CD14-positive monocyte (primary cell): ENCODE data around the gene ANKRD17. TPM values are rescaled to one million over a fixed set of nuclear protein-coding genes. Genes with fewer than 3 reads are reported as not detected.

ENCODE experiments used
- DNase-seq, 3 donors: peaks; one replicate each; pipeline ENCODE4 v3.0.0-alpha.2; 2011 to 2022
- H2AFZ ChIP-seq: 2 replicates; pipeline ENCODE4 v1.6.0; 2012; ENCODE audit warnings: mild to moderate bottlenecking, low read depth, low read length, inconsistent platforms; ENCODE audit not compliant: insufficient read depth, poor library complexity, severe bottlenecking
- H3K27ac ChIP-seq, 2 donors: 1 replicate in 1 of 2; 2 replicates in 1 of 2; pipeline ENCODE4 v1.5.1; 2012 to 2013; ENCODE audit warnings: low read length in 2 of 2, control low read depth in 1 of 2, inconsistent platforms in 1 of 2, low read depth in 1 of 2, mild to moderate bottlenecking in 1 of 2
- H3K27me3 ChIP-seq, 2 donors: one replicate each; pipeline versions ENCODE4 v1.6.0 to v1.6.1; 2011 to 2013; ENCODE audit warnings: low read length in 2 of 2; ENCODE audit not compliant: control insufficient read depth in 2 of 2, insufficient read depth in 2 of 2
- H3K36me3 ChIP-seq, 2 donors: replicated peaks in 1 of 2; 1 replicate in 1 of 2; 2 replicates in 1 of 2; pipeline versions ENCODE4 v1.5.1 to v1.6.1; 2012 to 2013; ENCODE audit warnings: low read length in 2 of 2, control low read depth in 1 of 2, inconsistent platforms in 1 of 2, mild to moderate bottlenecking in 1 of 2; ENCODE audit not compliant: insufficient read depth in 2 of 2, control insufficient read depth in 1 of 2
- H3K4me1 ChIP-seq, 2 donors: 1 replicate in 1 of 2; 2 replicates in 1 of 2; pipeline versions ENCODE4 v1.5.1 to v1.6.1; 2012 to 2013; ENCODE audit warnings: low read length in 2 of 2, control low read depth in 1 of 2, inconsistent platforms in 1 of 2, mild to moderate bottlenecking in 1 of 2, moderate library complexity in 1 of 2; ENCODE audit not compliant: insufficient read depth in 2 of 2, control insufficient read depth in 1 of 2
- H3K4me2 ChIP-seq: replicated peaks from 2 replicates; pipeline ENCODE3; 2012; ENCODE audit warnings: low read length, moderate library complexity, mild to moderate bottlenecking; ENCODE audit not compliant: poor library complexity, severe bottlenecking; ENCODE audit errors: extremely low read depth
- H3K4me3 ChIP-seq, 3 experiments: fragments of 200-600 bp in 1 of 3; sonication (generic) in 1 of 3; replicated peaks in 1 of 3; 1 replicate in 2 of 3; 2 replicates in 1 of 3; pipeline ENCODE4 v1.5.1; 2011 to 2013; ENCODE audit warnings: low read length in 3 of 3, mild to moderate bottlenecking in 3 of 3, control low read depth in 2 of 3, low read depth in 2 of 3, inconsistent platforms in 1 of 3, moderate library complexity in 1 of 3
- H3K79me2 ChIP-seq: 2 replicates; pipeline ENCODE4 v1.6.0; 2012; ENCODE audit warnings: mild to moderate bottlenecking, control low read depth, inconsistent platforms, low read length, moderate library complexity; ENCODE audit not compliant: insufficient read depth
- H3K9ac ChIP-seq: 2 replicates; pipeline ENCODE4 v1.6.0; 2017; ENCODE audit warnings: low read length, mild to moderate bottlenecking; ENCODE audit not compliant: insufficient read depth, poor library complexity, severe bottlenecking
- H3K9me3 ChIP-seq, 2 donors: replicated peaks in 1 of 2; 1 replicate in 1 of 2; 2 replicates in 1 of 2; pipeline versions ENCODE4 v1.5.1 to v1.6.1; 2012 to 2013; ENCODE audit warnings: low read length in 2 of 2, control low read depth in 1 of 2; ENCODE audit not compliant: control insufficient read depth in 1 of 2, insufficient read depth in 1 of 2
- H4K20me1 ChIP-seq: 2 replicates; pipeline ENCODE4 v1.6.0; 2012; ENCODE audit warnings: mild to moderate bottlenecking, low read length, control low read depth, moderate library complexity; ENCODE audit not compliant: insufficient read depth
- H3K27ac Mint-ChIP-seq, 7 donors: one replicate each; pipeline ENCODE4 v1.8.0; 2020; ENCODE audit warnings: mild to moderate bottlenecking in 7 of 7, mixed read lengths in 7 of 7, moderate library complexity in 6 of 7, inconsistent platforms in 2 of 7
- H3K27me3 Mint-ChIP-seq, 3 donors: one replicate each; pipeline ENCODE4 v1.8.0; 2021 to 2022; ENCODE audit warnings: low read depth in 3 of 3, mild to moderate bottlenecking in 3 of 3, mixed read lengths in 3 of 3, moderate library complexity in 3 of 3, inconsistent platforms in 1 of 3
- H3K36me3 Mint-ChIP-seq, 2 donors: one replicate each; pipeline ENCODE4 v1.8.0; 2020; ENCODE audit warnings: mixed read lengths in 2 of 2, inconsistent platforms in 1 of 2, mild to moderate bottlenecking in 1 of 2
- H3K4me1 Mint-ChIP-seq: one replicate; pipeline ENCODE4 v1.8.0; 2020; ENCODE audit warnings: mild to moderate bottlenecking, mixed read lengths
- H3K4me3 Mint-ChIP-seq, 2 donors: one replicate each; pipeline ENCODE4 v1.8.0; 2020; ENCODE audit warnings: mild to moderate bottlenecking in 2 of 2, mixed read lengths in 2 of 2, moderate library complexity in 1 of 2
- H3K9me3 Mint-ChIP-seq, 7 donors: one replicate each; pipeline ENCODE4 v1.8.0; 2020 to 2022; ENCODE audit warnings: mixed read lengths in 7 of 7, mild to moderate bottlenecking in 6 of 7, moderate library complexity in 6 of 7, inconsistent platforms in 2 of 7
- CTCF ChIP-seq: fragments of 200-600 bp; IDR thresholded peaks from one replicate; pipeline ENCODE4 v1.8.0; 2022; ENCODE audit warnings: antibody characterized with exemption, mild to moderate bottlenecking
- WGBS: methylation state at CpG from one replicate; pipeline ENCODE4 v1.1.5; 2013; ENCODE audit warnings: missing lambda C conversion rate; ENCODE audit not compliant: insufficient coverage; 5-methylcytosine and 5-hydroxymethylcytosine counted together
- intact Hi-C, 2 donors: fragments of 100-400 bp; cut with micrococcal nuclease; formaldehyde crosslinking; loops; one replicate each; pipeline versions ENCODE4 v1.15.0 to v1.15.1; 2023
- polyA plus RNA-seq, 3 donors: library from polyadenylated mRNA; depleted of rRNA in 1 of 3; unstranded in 2 of 3; stranded (reverse) in 1 of 3; fragments of 300-500 nt in 2 of 3; fragments of >200 nt in 1 of 3; fragmentation: Illumina TruSeq in 2 of 3; gene quantifications; 1 replicate in 2 of 3; 2 replicates in 1 of 3; pipeline ENCODE4 v1.2.3, GENCODE V29; 2012 to 2021

The ANKRD17 gene
- polyA plus RNA-seq, 3 donors: 5.3 to 18.9 (median 9.0) TPM

- no peak for TF ChIP-seq CTCF
- Histone ChIP-seq H2AFZ (no peak overlapping the region), H3K4me1 (no peaks in the 10 kb centered on the region), H3K79me2 (peaks cover 100% of the 10 kb centered on the region), H3K4me3 (no peak overlapping the region), H3K9me3 (no peaks in the 10 kb centered on the region), H3K4me2 (no peak overlapping the region), H3K27me3 (no peaks in the 10 kb centered on the region), H3K36me3 (peaks cover 12 to 35% of the 10 kb centered on the region in 2 donors), H4K20me1 (peaks cover 96% of the 10 kb centered on the region), H3K27ac (no peak overlapping the region), H3K9ac (no peak overlapping the region)
- 100% methylated on average over 6 of the region's 9 CpGs for WGBS
- H3K27ac Mint-ChIP-seq: peak overlapping the region in 4 of 7 donors; percentile 8 to 70 (median 46)
- peaks cover 0 to 2% (median 0%) of the 10 kb centered on the region in 3 donors for H3K27me3 Mint-ChIP-seq
- peaks cover 26% of the 10 kb centered on the region for H3K4me1 Mint-ChIP-seq
- no peak for DNase-seq
- H3K9me3 Mint-ChIP-seq: peaks cover 0 to 8% (median 0%) of the 10 kb centered on the region in 7 donors
- intact Hi-C loops: no loop called here
- H3K4me3 Mint-ChIP-seq: no peak overlapping the region
- H3K36me3 Mint-ChIP-seq: peaks cover 28 to 29% of the 10 kb centered on the region in 2 donors
These were observed 8.0 kb downstream of the ANKRD17 start for GRCh38 chr4:73250642-73251041.

GRCh38 chr4:73248821-73249220 is 9.8 kb downstream of the ANKRD17 start:
- H3K4me1 Mint-ChIP-seq: peaks cover 17% of the 10 kb centered on the region
- peaks cover 0 to 8% (median 0%) of the 10 kb centered on the region in 7 donors for H3K9me3 Mint-ChIP-seq
- peaks cover 0 to 2% (median 0%) of the 10 kb centered on the region in 3 donors for H3K27me3 Mint-ChIP-seq
- H3K9ac ChIP-seq: no peak overlapping the region
- H3K9me3 ChIP-seq: no peaks in the 10 kb centered on the region
- no peak overlapping the region for H3K27ac ChIP-seq
- intact Hi-C loops: no loop called here
- no peak overlapping the region for H3K27ac Mint-ChIP-seq
- peaks cover 100% of the 10 kb centered on the region for H3K79me2 ChIP-seq
- no peaks in the 10 kb centered on the region for H3K4me1 ChIP-seq
- no peak overlapping the region for H3K4me3 ChIP-seq
- no peak overlapping the region for H3K4me2 ChIP-seq
- DNase-seq: no peak
- H3K4me3 Mint-ChIP-seq: no peak overlapping the region
- H3K27me3 ChIP-seq: no peaks in the 10 kb centered on the region
- H4K20me1 ChIP-seq: peaks cover 96% of the 10 kb centered on the region
- peaks cover 23 to 25% of the 10 kb centered on the region in 2 donors for H3K36me3 Mint-ChIP-seq
- H2AFZ ChIP-seq: no peak overlapping the region
- TF ChIP-seq CTCF: no peak
- peaks cover 12 to 40% of the 10 kb centered on the region in 2 donors for H3K36me3 ChIP-seq
